Measurements from ENCODE around the gene C19orf12.

GRCh38 chr19:29666578-29667386 is 48.3 kb downstream of the C19orf12 start:
- no peak for TF ChIP-seq GATA2 (IDR thresholded peaks at IDR 0.05; ENCODE audit: low read depth, low read length)
- TF ChIP-seq GATA3 (IDR thresholded peaks at IDR 0.05; ENCODE audit: low read depth, low read length) = no peak

Measured in SH-SY5Y (cell line).